KG1 (cell line): ENCODE measurements around the gene HS3ST1.

Source experiments
- DNase-seq: peaks from one replicate; lab custom pipeline; 2025; lab: John Stamatoyannopoulos, UW

The HS3ST1 gene

GRCh38 chr4:11431111-11431510 lies 2.4 kb upstream of the HS3ST1 start:
- no peak for DNase-seq

- DNase-seq, result no peak
Observed at GRCh38 chr4:11430536-11430935, 1.8 kb upstream of the HS3ST1 start.

- DNase-seq, result no peak
Observed at GRCh38 chr4:11429699-11430045, 978 bp upstream of the HS3ST1 start.

GRCh38 chr4:11428899-11429698 lies 405 bp upstream of the HS3ST1 start:
- DNase-seq, result no peak

- DNase-seq, result no peak
Observed at GRCh38 chr4:11427121-11427996, 1.3 kb downstream of the HS3ST1 start.

GRCh38 chr4:11426731-11427120 lies 2.0 kb downstream of the HS3ST1 start:
- no peak for DNase-seq

- no peak for DNase-seq
Observed at GRCh38 chr4:11426003-11426402, 2.7 kb downstream of the HS3ST1 start.

GRCh38 chr4:11424856-11425255 lies 3.8 kb downstream of the HS3ST1 start:
- no peak for DNase-seq

- DNase-seq, result no peak
Observed at GRCh38 chr4:11424000-11424399, 4.7 kb downstream of the HS3ST1 start.

- no peak for DNase-seq
Observed at GRCh38 chr4:11423465-11423864, 5.2 kb downstream of the HS3ST1 start.

- no peak for DNase-seq
Observed at GRCh38 chr4:11421116-11421515, 7.6 kb downstream of the HS3ST1 start.

GRCh38 chr4:11420327-11420726 lies 8.4 kb downstream of the HS3ST1 start:
- no peak for DNase-seq

GRCh38 chr4:11418610-11419009 lies 10.1 kb downstream of the HS3ST1 start:
- no peak for DNase-seq

GRCh38 chr4:11416767-11417113 lies 12.0 kb downstream of the HS3ST1 start:
- DNase-seq, result no peak

- no peak for DNase-seq
Observed at GRCh38 chr4:11416071-11416766, 12.5 kb downstream of the HS3ST1 start.

- no peak for DNase-seq
Observed at GRCh38 chr4:11415409-11416070, 13.2 kb downstream of the HS3ST1 start.

- no peak for DNase-seq
Observed at GRCh38 chr4:11412211-11412610, 16.5 kb downstream of the HS3ST1 start.

- no peak for DNase-seq
Observed at GRCh38 chr4:11409632-11410031, 19.1 kb downstream of the HS3ST1 start.

GRCh38 chr4:11408233-11408967 lies 20.3 kb downstream of the HS3ST1 start:
- DNase-seq, result no peak

GRCh38 chr4:11407551-11407950 lies 21.1 kb downstream of the HS3ST1 start:
- DNase-seq, result no peak

GRCh38 chr4:11404431-11404830 lies 24.3 kb downstream of the HS3ST1 start:
- DNase-seq, result no peak

- DNase-seq, result no peak
Observed at GRCh38 chr4:11402192-11402591, 26.5 kb downstream of the HS3ST1 start.
